Left ventricle myocardium inferior (tissue), 1 donor: Measurements from ENCODE around the gene TOX2. TPM values are rescaled to one million over a fixed set of nuclear protein-coding genes. Genes with fewer than 3 reads are reported as not detected.
A peak's percentile ranks its signal among the peaks of the same experiment; 100 is the strongest.

ENCODE experiments used
- DNase-seq: peaks from one replicate; pipeline ENCODE4 v3.0.0-alpha.2; 2020
- H3K27ac ChIP-seq: fragments of 200-600 bp; replicated peaks from 2 replicates; pipeline ENCODE4 v1.8.0; 2021
- H3K27me3 ChIP-seq: fragments of 200-600 bp; 2 replicates; pipeline ENCODE4 v1.8.0; 2021; ENCODE audit warnings: low read depth
- H3K36me3 ChIP-seq: fragments of 200-600 bp; 2 replicates; pipeline ENCODE4 v1.8.0; 2021
- H3K4me1 ChIP-seq: fragments of 200-600 bp; 2 replicates; pipeline ENCODE4 v1.8.0; 2021
- H3K4me3 ChIP-seq: fragments of 200-600 bp; 2 replicates; pipeline ENCODE4 v1.8.0; 2021; ENCODE audit warnings: mild to moderate bottlenecking, moderate library complexity
- H3K9me3 ChIP-seq: fragments of 200-600 bp; replicated peaks from 2 replicates; pipeline ENCODE4 v1.8.0; 2021
- CTCF ChIP-seq: fragments of 200-600 bp; IDR thresholded peaks from 2 replicates; pipeline ENCODE4 v1.8.0; 2021; ENCODE audit warnings: antibody characterized with exemption, mild to moderate bottlenecking, borderline replicate concordance
- intact Hi-C: fragments of 100-400 bp; cut with micrococcal nuclease; formaldehyde crosslinking; loops from one replicate; pipeline ENCODE4 v1.11.0; 2022
- total RNA-seq: library from RNA; stranded (reverse); fragmentation: NEBNext Ultra II Directional; extraction: Animal tissue kit (Norgen Biotek cat#: 25700); gene quantifications from one replicate; pipeline ENCODE4 v1.2.1, GENCODE V29; 2021
- donor health status: DM: no; HTN: yes; CAD: no; lungs with severe emphysema.

TOX2 gene
- total RNA-seq, 1 donor from 2014 or later: 0.30 TPM

- Histone ChIP-seq H3K4me3 (no peak overlapping the region), H3K27me3 (peaks cover 17% of the 10 kb centered on the region), H3K4me1 (peaks cover 82% of the 10 kb centered on the region), H3K27ac (peak overlapping the region; percentile 57), H3K9me3 (no peaks in the 10 kb centered on the region), H3K36me3 (no peaks in the 10 kb centered on the region)
- no peak for DNase-seq
- intact Hi-C loops: loop anchor here (5.0 kb wide), 1 partner anchor 69 kb away; the partner anchor contains the start of gene JPH2
- no peak for TF ChIP-seq CTCF
These were observed 203.8 kb downstream of the TOX2 start for GRCh38 chr20:44118185-44119033.

Other genes starting within 250 kb of the TOX2 start
- gene MYBL2, start 247.7 kb upstream of the TOX2 start, total RNA-seq: 0.44 TPM
- gene GTSF1L, start 187.8 kb upstream of the TOX2 start, total RNA-seq: not detected